SJSA1 (cell line): Measurements from ENCODE around the gene SGPL1. TPM values are rescaled to one million over a fixed set of nuclear protein-coding genes. Genes with fewer than 3 reads are reported as not detected.

Source experiments
- total RNA-seq: library from RNA; depleted of rRNA; stranded (reverse); fragments of >200 nt; shearing (Covaris generic); gene quantifications from 2 replicates; pipeline ENCODE4 v1.2.3, GENCODE V29; 2014; rRNA removed

SGPL1 gene
- total RNA-seq, 1 experiment from 2014 or later = 58.3 TPM

Other genes with a start within 250 kb of the SGPL1 start
- gene PRF1, start 213.2 kb upstream of the SGPL1 start, total RNA-seq = not detected in 2 replicates
- 0.66 and 1.2 TPM in 2 replicates for gene ADAMTS14, start 143.4 kb upstream of the SGPL1 start, total RNA-seq
- gene TBATA, start 30.6 kb upstream of the SGPL1 start, total RNA-seq = not detected in 2 replicates
- 13.5 and 32.8 TPM in 2 replicates for gene PCBD1, start 72.6 kb downstream of the SGPL1 start, total RNA-seq